ENCODE results near the gene TSPAN9. TPM values are rescaled to one million over a fixed set of nuclear protein-coding genes. Genes with fewer than 3 reads are reported as not detected.

The TSPAN9 gene
- total and polyA plus RNA-seq, 4 donors: 17.4 to 62.9 (median 34.2) TPM

GRCh38 chr12:3150308-3150670 is 73.1 kb downstream of the TSPAN9 start:
- Histone ChIP-seq H3K9me3 (ENCODE audit: control insufficient read depth in 4 of 4, low read length in 3 of 4) (no peaks in the 10 kb centered on the region), H3K27ac (ENCODE audit: low read depth in 1 of 2, low read length in 2 of 2) (no peak overlapping the region), H3K36me3 (ENCODE audit: control insufficient read depth in 4 of 4, insufficient read depth in 3 of 4, low read depth in 1 of 4, low read length in 3 of 4) (peaks cover 0 to 5% (median 2%) of the 10 kb centered on the region in 4 donors), H3K4me1 (ENCODE audit: control insufficient read depth in 4 of 4, insufficient read depth in 4 of 4, low read length in 3 of 4) (peaks cover 0 to 15% (median 2%) of the 10 kb centered on the region in 4 donors), H3K4me3 (ENCODE audit: low read depth in 1 of 3, low read length in 3 of 3) (no peak overlapping the region), H3K9ac (ENCODE audit: low read depth in 1 of 2, low read length in 2 of 2) (no peak overlapping the region), H3K27me3 (ENCODE audit: control insufficient read depth in 4 of 4, insufficient read depth in 4 of 4, low read length in 3 of 4) (no peaks in the 10 kb centered on the region)
- DNase-seq (ENCODE audit: low spot score): no peak
- 87% methylated on average over 5 of the region's 5 CpGs for WGBS
- TF ChIP-seq FOXA1 (IDR thresholded peaks at IDR 0.05): no peak
- TF ChIP-seq HNF4G (IDR thresholded peaks at IDR 0.05): no peak
- no peak for TF ChIP-seq SP1 (IDR thresholded peaks at IDR 0.05)
- TF ChIP-seq FOXA2 (IDR thresholded peaks at IDR 0.05): no peak
- TF ChIP-seq RAD21 (IDR thresholded peaks at IDR 0.05): no peak
- no peak for TF ChIP-seq HNF4A (conservative IDR thresholded peaks at IDR 0.05)
- TF ChIP-seq NR2F2 (IDR thresholded peaks at IDR 0.05): no peak
- no peak for TF ChIP-seq GABPA (IDR thresholded peaks at IDR 0.05 in 1 of 2, conservative IDR thresholded peaks at IDR 0.05 in 1 of 2)
- TF ChIP-seq EGR1 (IDR thresholded peaks at IDR 0.05; ENCODE audit: low read depth in 2 of 2): no peak
- no peak for TF ChIP-seq YY1 (IDR thresholded peaks at IDR 0.05)
- TF ChIP-seq ZBTB33 (IDR thresholded peaks at IDR 0.05): no peak
- TF ChIP-seq CTCF (IDR thresholded peaks at IDR 0.05; ENCODE audit: low read depth, low read length, missing input control): no peak
- no peak for TF ChIP-seq ATF3 (IDR thresholded peaks at IDR 0.05)
- no peak for TF ChIP-seq TAF1 (conservative IDR thresholded peaks at IDR 0.05)
- no peak for TF ChIP-seq REST (IDR thresholded peaks at IDR 0.05)

Measured in liver (tissue), 9 donors.